ENCODE results near the gene POLR1E.

- TF ChIP-seq CTCF (IDR thresholded peaks at IDR 0.05) = no peak
- no peak for TF ChIP-seq POLR2AphosphoS5 (IDR thresholded peaks at IDR 0.05)
- TF ChIP-seq POLR2A (IDR thresholded peaks at IDR 0.05) = no peak
Measured at GRCh38 chr9:37453827-37454226, 31.9 kb upstream of the POLR1E start.
